C4-2B (cell line): ENCODE measurements around the gene PLS3.

Experiments
- CTCF ChIP-seq: fragments of 450-650 bp; conservative IDR thresholded peaks from 2 replicates; pipeline ENCODE4 v1.5.1; 2017; ENCODE audit warnings: mild to moderate bottlenecking
- ZFX ChIP-seq: fragments of 450-650 bp; IDR thresholded peaks from 2 replicates; pipeline ENCODE4 v1.6.1; 2017

- TF ChIP-seq CTCF (no peak), ZFX (no peak)
Measured at GRCh38 chrX:115616943-115617563, 56.1 kb downstream of the PLS3 start.
